Right ventricle myocardium inferior (tissue), 1 donor: ENCODE measurements around the gene TAAR8. TPM values are rescaled to one million over a fixed set of nuclear protein-coding genes. Genes with fewer than 3 reads are reported as not detected.
"Not testable (repeated sequence)": the region's sequence is repeated elsewhere in the genome, so short reads cannot be mapped to it uniquely, and the experiment has no call there.

Experiments used
- ATAC-seq: fragments of 200-7000 bp; cut with Tn5 transposase; one replicate; pipeline ENCODE4 v1.9.1; 2020; ENCODE audit warnings: mild to moderate bottlenecking, moderate library complexity
- DNase-seq: peaks from one replicate; pipeline ENCODE4 v3.0.0; 2021; ENCODE audit errors: missing footprints
- intact Hi-C: fragments of 100-400 bp; cut with DNase I; formaldehyde crosslinking; loops from one replicate; pipeline ENCODE4 v1.11.0; 2022
- total RNA-seq: library from RNA; stranded (reverse); fragmentation: NEBNext Ultra II Directional; extraction: Animal tissue kit (Norgen Biotek cat#: 25700); gene quantifications from one replicate; pipeline ENCODE4 v1.2.1, GENCODE V29; 2021
- donor health status: DM: no; HTN: yes; CAD: no; lungs with severe emphysema.

TAAR8 gene
- total RNA-seq, 1 donor from 2014 or later: not detected

DNA sequence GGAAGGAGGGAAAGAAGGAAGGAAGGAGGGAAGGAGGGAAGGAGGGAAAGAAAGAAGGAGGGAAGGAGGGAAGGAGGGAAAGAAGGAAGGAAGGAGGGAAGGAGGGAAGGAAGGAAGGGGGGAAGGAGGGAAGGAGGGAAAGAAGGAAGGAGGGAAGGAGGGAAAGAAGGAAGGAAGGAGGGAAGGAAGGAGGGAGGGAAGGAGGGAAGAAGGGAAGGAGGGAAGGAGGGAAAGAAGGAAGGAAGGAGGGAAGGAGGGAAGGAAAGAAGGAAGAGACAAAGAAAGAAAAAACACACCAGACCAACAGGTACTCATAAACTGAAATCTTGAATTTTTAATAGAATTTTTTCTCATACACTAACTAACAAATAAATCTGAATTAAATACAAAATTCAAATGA, 48.4 kb downstream of the TAAR8 start:
- intact Hi-C loops, ATAC-seq, DNase-seq: not testable (repeated sequence)

Other genes starting within 250 kb of the TAAR8 start
- gene MOXD1, start 151.2 kb upstream of the TAAR8 start, total RNA-seq: 3.1 TPM
- 53.3 TPM for gene STX7, start 39.6 kb upstream of the TAAR8 start, total RNA-seq
- not detected for gene TAAR9, start 14.4 kb upstream of the TAAR8 start, total RNA-seq
- gene TAAR6, start 17.6 kb downstream of the TAAR8 start, total RNA-seq: not detected
- gene TAAR5, start 37.1 kb downstream of the TAAR8 start, total RNA-seq: not detected
- gene TAAR2, start 71.6 kb downstream of the TAAR8 start, total RNA-seq: not detected
- not detected for gene TAAR1, start 106.5 kb downstream of the TAAR8 start, total RNA-seq
- 2.2 TPM for gene VNN1, start 161.4 kb downstream of the TAAR8 start, total RNA-seq
- gene VNN2, start 205.2 kb downstream of the TAAR8 start, total RNA-seq: 2.8 TPM
- gene SLC18B1, start 246.0 kb downstream of the TAAR8 start, total RNA-seq: 2.8 TPM